K562 (cell line): ENCODE data around the gene RPAIN. TPM values are rescaled to one million over a fixed set of nuclear protein-coding genes. Genes with fewer than 3 reads are reported as not detected.

ENCODE experiments used
- C11orf30 ChIP-seq: fragments of 450-650 bp; IDR thresholded peaks from 2 replicates; pipeline ENCODE4 v1.6.1; 2016; ENCODE audit warnings: low read depth, mild to moderate bottlenecking
- CREB1 ChIP-seq, 2 experiments: sonication (generic) in 1 of 2; formaldehyde crosslinking in 1 of 2; IDR thresholded peaks; 2 replicates each; pipeline versions ENCODE4 v1.6.1 to v1.8.0; 2012 to 2022; ENCODE audit warnings: inconsistent platforms in 1 of 2, mild to moderate bottlenecking in 1 of 2, missing genetic modification reagents in 1 of 2, moderate library complexity in 1 of 2
- CREM ChIP-seq: IDR thresholded peaks from 2 replicates; pipeline ENCODE4 v1.6.1; 2014; ENCODE audit warnings: antibody characterized with exemption, low read depth
- NFRKB ChIP-seq: fragments of 450-650 bp; IDR thresholded peaks from 2 replicates; pipeline ENCODE4 v1.6.1; 2016; ENCODE audit warnings: low read depth
- PCBP2 ChIP-seq: fragments of 200-400 bp; formaldehyde crosslinking; IDR thresholded peaks from 2 replicates; pipeline ENCODE4 v1.6.1; 2018; ENCODE audit warnings: low read length, low read depth, mild to moderate bottlenecking, moderate library complexity; ENCODE audit not compliant: poor library complexity, severe bottlenecking
- PRDM10 ChIP-seq: fragments of 450-650 bp; IDR thresholded peaks from 2 replicates; pipeline ENCODE4 v1.6.1; 2018; ENCODE audit not compliant: partially characterized antibody
- SP2 ChIP-seq: IDR thresholded peaks from 2 replicates; pipeline ENCODE4 v1.6.1; 2011; ENCODE audit warnings: mild to moderate bottlenecking, low read depth, low read length, moderate library complexity; ENCODE audit not compliant: poor library complexity, severe bottlenecking; ENCODE audit errors: extremely low read depth
- SUPT5H ChIP-seq: fragments of 450-650 bp; IDR thresholded peaks from 2 replicates; pipeline ENCODE4 v1.6.1; 2016
- ZNF318 ChIP-seq, 2 experiments: fragments of 450-650 bp; IDR thresholded peaks; 2 replicates each; pipeline ENCODE4 v1.6.1; 2016; ENCODE audit warnings: mild to moderate bottlenecking in 2 of 2, borderline replicate concordance in 1 of 2, low read depth in 1 of 2, moderate library complexity in 1 of 2
- ZNF431 ChIP-seq: sonication (generic); formaldehyde crosslinking; IDR thresholded peaks from 2 replicates; pipeline ENCODE4 v1.8.0; 2022; ENCODE audit warnings: mild to moderate bottlenecking, missing genetic modification reagents
- polyA plus RNA-seq, 8 experiments: library from polyadenylated mRNA; depleted of rRNA in 4 of 8; stranded (reverse) in 5 of 8; unstranded in 3 of 8; fragments of >200 nt; fragmentation: Nextera tagmentation in 2 of 8; fragmentation: Illumina TruSeq in 1 of 8; extraction: Ambion mirVana in 2 of 8; extraction: Trizol in 1 of 8; gene quantifications; 2 replicates each; pipeline versions ENCODE4 v1.2.1 to v1.2.3, GENCODE V29; 2011 to 2014; ENCODE audit warnings: inconsistent platforms in 1 of 8, missing spikeins in 1 of 8
- total RNA-seq, 7 experiments: library from RNA; depleted of rRNA in 6 of 7; stranded (reverse); fragments of >200 nt in 6 of 7; fragmentation: Illumina TruSeq in 2 of 7; extraction: Trizol in 2 of 7; gene quantifications; 2 replicates each; pipeline versions ENCODE4 v1.2.1 to v1.2.3, GENCODE V29; 2011 to 2021; ENCODE audit warnings: low replicate concordance in 1 of 7
- TF ChIP-seq, protein P1 (sequence below): fragments of 450-650 bp; IDR thresholded peaks from one replicate; pipeline ENCODE4 v1.6.1; 2018; ENCODE audit warnings: mild to moderate bottlenecking, moderate library complexity; ENCODE audit not compliant: partially characterized antibody
- TF ChIP-seq, protein P2 (sequence below): fragments of 450-650 bp; IDR thresholded peaks from 2 replicates; pipeline ENCODE4 v1.6.1; 2018; ENCODE audit warnings: mild to moderate bottlenecking, low read depth; ENCODE audit not compliant: partially characterized antibody

Gene RPAIN
- total and polyA plus RNA-seq, 9 of the 15 experiments (the other 6 are each of a cell fraction or from before 2014, with no cell fraction given): 27.3 to 63.7 (median 38.5) TPM

DNA sequence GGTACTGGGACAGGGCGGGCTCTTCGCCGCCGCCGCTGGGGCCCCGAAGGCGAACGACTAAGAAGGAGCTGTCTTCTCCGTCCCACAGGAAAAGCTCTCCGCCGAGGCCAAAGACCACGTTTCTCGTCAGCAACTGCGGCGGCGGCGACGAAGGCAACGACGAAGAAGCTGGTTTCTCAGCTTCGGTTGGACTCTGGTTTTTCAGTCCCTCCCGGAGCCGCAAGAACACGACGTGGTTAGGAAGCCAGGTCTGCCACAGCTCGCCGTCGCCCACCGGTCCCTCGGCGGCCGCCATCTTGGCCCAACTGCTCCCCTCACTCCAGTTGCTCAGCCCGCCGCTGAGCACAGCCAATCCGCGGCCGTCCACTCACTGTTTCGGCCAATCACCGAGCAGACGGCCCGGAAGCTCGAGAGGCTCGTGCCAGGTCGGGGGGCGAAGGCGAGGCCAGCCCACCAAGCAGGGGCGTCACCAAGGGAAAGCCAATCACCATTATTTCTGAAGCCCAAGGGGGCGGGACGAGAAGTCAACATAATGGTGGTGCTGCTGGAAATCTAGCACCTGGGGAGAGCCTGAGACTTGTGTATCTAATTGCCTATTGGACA is 525 bp upstream of the RPAIN start, which contains the start of gene NUP88 (continued):
- TF ChIP-seq, protein P1, sequence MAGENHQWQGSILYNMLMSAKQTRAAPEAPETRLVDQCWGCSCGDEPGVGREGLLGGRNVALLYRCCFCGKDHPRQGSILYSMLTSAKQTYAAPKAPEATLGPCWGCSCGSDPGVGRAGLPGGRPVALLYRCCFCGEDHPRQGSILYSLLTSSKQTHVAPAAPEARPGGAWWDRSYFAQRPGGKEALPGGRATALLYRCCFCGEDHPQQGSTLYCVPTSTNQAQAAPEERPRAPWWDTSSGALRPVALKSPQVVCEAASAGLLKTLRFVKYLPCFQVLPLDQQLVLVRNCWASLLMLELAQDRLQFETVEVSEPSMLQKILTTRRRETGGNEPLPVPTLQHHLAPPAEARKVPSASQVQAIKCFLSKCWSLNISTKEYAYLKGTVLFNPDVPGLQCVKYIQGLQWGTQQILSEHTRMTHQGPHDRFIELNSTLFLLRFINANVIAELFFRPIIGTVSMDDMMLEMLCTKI: no peak
- peak; percentile 58 for TF ChIP-seq C11orf30
- peak; percentile 92 for TF ChIP-seq SUPT5H
- TF ChIP-seq CREM: peak; percentile 29
- TF ChIP-seq SP2: peak; percentile 27
- TF ChIP-seq CREB1 (IDR thresholded peaks at IDR 0.05): peak; percentile 13; the same call in 1 of the 2 replicates
- no peak for TF ChIP-seq CREB1 (CRISPR knock-in tag; IDR thresholded peaks at IDR 0.05)
- peak; percentile 85 for TF ChIP-seq NFRKB
- TF ChIP-seq PCBP2: no peak
- no peak for TF ChIP-seq ZNF318 (IDR thresholded peaks at IDR 0.05; ENCODE audit: borderline replicate concordance in 1 of 2, low read depth in 1 of 2)
- no peak for TF ChIP-seq ZNF431 (CRISPR knock-in tag)
- peak; percentile 84 for TF ChIP-seq PRDM10
- TF ChIP-seq, protein P2, sequence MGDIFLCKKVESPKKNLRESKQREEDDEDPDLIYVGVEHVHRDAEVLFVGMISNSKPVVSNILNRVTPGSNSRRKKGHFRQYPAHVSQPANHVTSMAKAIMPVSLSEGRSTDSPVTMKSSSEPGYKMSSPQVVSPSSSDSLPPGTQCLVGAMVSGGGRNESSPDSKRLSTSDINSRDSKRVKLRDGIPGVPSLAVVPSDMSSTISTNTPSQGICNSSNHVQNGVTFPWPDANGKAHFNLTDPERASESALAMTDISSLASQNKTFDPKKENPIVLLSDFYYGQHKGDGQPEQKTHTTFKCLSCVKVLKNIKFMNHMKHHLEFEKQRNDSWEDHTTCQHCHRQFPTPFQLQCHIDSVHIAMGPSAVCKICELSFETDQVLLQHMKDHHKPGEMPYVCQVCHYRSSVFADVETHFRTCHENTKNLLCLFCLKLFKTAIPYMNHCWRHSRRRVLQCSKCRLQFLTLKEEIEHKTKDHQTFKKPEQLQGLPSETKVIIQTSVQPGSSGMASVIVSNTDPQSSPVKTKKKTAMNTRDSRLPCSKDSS: no peak
